Endothelial cell of coronary artery (primary cell): ENCODE data around the gene VPS4B. TPM values are rescaled to one million over a fixed set of nuclear protein-coding genes. Genes with fewer than 3 reads are reported as not detected.

Experiments
- total RNA-seq: library from RNA; depleted of rRNA; stranded (reverse); fragments of >200 nt; gene quantifications from 2 replicates; pipeline ENCODE4 v1.2.3, GENCODE V29; 2014

VPS4B gene
- total RNA-seq: 45.0 and 50.4 TPM in 2 replicates

DNA sequence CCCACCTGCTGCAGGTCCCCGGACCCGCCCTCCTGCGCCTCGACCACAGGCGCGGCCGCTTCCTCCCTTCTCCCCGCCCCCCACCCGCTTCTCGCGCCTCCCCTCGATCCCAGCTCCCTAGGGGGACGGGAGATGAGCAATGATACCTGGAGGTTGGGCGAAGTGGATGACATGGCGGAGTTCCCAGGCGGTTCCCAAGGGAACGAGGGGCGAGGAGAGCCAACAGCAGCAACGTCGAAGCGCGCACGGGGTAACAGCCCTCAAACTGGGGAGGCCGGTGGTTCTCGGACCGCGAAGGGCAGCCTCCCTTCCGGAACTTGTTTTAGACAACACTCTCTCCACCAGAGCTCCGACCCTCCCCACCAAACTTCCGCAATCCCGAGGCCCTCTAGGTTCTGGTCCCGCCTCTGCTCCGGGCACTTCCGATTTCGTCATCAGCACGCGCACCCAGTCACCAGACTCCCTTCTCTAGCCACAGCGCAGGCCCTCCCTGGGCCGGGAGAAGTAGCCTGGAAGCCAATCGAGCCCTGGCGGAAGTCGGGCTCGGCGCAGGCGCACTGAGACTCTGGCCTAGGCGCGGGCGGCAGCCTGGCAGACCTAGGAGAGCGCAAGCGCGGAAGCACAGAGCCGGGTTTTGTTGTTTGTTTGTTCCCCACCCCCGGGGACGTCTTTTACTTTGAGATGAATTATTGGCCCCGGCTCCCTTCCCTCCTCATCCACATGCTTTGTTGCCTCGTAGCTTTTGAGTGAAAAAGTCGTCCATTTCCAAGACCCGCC, at the start of gene VPS4B:
VPS4B (minus strand) TSS at position 390 of the 777 bp plus-strand sequence; CDS start at position 173, 217 bp downstream.

DNA sequence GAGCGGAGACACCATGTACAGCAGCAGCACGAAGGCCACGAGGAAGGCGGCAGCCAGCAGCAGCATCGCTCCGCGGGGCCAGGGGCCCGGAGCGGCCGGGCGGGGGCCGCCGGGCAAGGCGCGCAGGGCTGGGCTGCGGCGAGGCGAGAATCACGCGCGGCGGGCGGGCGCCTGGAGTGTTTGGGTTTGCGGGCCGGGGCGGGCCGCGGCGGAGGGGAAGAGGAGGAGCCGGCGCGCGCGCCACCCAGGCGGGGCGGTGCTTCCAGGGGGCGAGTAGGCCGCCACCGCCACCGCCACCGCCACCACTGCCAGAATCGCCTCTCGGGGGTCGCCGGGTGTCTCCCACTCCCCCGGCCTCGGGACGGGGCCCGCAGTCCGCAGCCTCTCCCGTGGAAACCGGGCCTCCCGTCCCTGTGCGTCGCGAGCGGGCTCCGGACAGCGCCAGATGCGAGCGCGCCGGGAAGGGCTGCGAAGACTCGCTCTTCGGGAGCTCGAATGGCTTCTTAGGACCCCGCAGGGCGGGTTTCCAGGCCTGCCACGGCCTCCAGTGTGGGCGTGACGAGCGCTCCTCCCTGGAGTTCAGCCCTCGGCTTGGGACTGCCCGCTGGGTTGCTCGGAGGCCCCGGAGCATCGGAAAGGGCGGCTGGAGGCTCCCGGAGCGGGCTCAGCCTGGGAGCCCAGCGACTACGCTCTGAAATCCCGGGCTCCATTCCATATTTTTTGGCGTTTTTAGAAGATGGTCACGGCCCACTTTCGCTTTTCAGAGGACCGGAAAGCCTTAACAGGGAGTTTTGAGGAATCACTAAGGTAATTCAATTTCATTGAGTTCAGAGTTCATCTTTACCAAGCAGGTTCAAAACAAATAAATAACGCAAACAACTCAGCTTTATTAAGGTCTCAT, 55.0 kb downstream of the VPS4B start, which contains the start of gene KDSR:
KDSR (minus strand) TSS at position 154 of the 901 bp plus-strand sequence; CDS start at position 66, 88 bp downstream.

Other genes with a start within 250 kb of the VPS4B start
- gene BCL2, start 102.7 kb downstream of the VPS4B start, total RNA-seq: 1.0 and 2.2 TPM in 2 replicates
- 9.3 and 17.7 TPM in 2 replicates for gene KDSR, start 55.3 kb downstream of the VPS4B start, total RNA-seq
- not detected in 2 replicates for gene SERPINB5, start 54.5 kb upstream of the VPS4B start, total RNA-seq
- not detected in 2 replicates for gene SERPINB12, start 119.9 kb upstream of the VPS4B start, total RNA-seq
- gene SERPINB13, start 164.9 kb upstream of the VPS4B start, total RNA-seq: not detected in 2 replicates
- not detected in 2 replicates for gene SERPINB4, start 221.8 kb upstream of the VPS4B start, total RNA-seq
- not detected in 2 replicates for gene SERPINB3, start 239.4 kb upstream of the VPS4B start, total RNA-seq